BLaER1 treated with 17β-estradiol and CSF1 and Interleukin-3, amounts not matched to agents 10 nM and 100 nM (cell line): Measurements from ENCODE around the gene FAM9C.

Experiments
- H3K27ac ChIP-seq, 11 experiments: shearing (Covaris generic); formaldehyde crosslinking; 2 replicates each; pipeline ENCODE4 v1.8.1; 2022
- H3K27me3 ChIP-seq, 11 experiments: shearing (Covaris generic); formaldehyde crosslinking; 2 replicates each; pipeline ENCODE4 v1.8.1; 2022
- H3K36me3 ChIP-seq, 11 experiments: shearing (Covaris generic); formaldehyde crosslinking; 2 replicates each; pipeline ENCODE4 v1.8.1; 2022
- H3K4me1 ChIP-seq, 10 experiments: shearing (Covaris generic); formaldehyde crosslinking; 2 replicates each; pipeline ENCODE4 v1.8.1; 2022
- H3K4me2 ChIP-seq, 11 experiments: shearing (Covaris generic); formaldehyde crosslinking; 2 replicates each; pipeline ENCODE4 v1.8.1; 2022
- H3K4me3 ChIP-seq, 10 experiments: shearing (Covaris generic); formaldehyde crosslinking; 2 replicates each; pipeline ENCODE4 v1.8.1; 2022
- H3K9ac ChIP-seq, 11 experiments: shearing (Covaris generic); formaldehyde crosslinking; 2 replicates each; pipeline ENCODE4 v1.8.1; 2022
- H3K9me3 ChIP-seq, 11 experiments: shearing (Covaris generic); formaldehyde crosslinking; replicated peaks in 1 of 11; 2 replicates each; pipeline ENCODE4 v1.8.1; 2022
- H4K20me1 ChIP-seq, 11 experiments: shearing (Covaris generic); formaldehyde crosslinking; 2 replicates each; pipeline ENCODE4 v1.8.1; 2022
- Cebpa-rat ChIP-seq, 11 experiments: shearing (Covaris generic); IDR thresholded peaks; 2 replicates each; pipeline ENCODE4 v1.8.1; 2022

Gene FAM9C

DNA sequence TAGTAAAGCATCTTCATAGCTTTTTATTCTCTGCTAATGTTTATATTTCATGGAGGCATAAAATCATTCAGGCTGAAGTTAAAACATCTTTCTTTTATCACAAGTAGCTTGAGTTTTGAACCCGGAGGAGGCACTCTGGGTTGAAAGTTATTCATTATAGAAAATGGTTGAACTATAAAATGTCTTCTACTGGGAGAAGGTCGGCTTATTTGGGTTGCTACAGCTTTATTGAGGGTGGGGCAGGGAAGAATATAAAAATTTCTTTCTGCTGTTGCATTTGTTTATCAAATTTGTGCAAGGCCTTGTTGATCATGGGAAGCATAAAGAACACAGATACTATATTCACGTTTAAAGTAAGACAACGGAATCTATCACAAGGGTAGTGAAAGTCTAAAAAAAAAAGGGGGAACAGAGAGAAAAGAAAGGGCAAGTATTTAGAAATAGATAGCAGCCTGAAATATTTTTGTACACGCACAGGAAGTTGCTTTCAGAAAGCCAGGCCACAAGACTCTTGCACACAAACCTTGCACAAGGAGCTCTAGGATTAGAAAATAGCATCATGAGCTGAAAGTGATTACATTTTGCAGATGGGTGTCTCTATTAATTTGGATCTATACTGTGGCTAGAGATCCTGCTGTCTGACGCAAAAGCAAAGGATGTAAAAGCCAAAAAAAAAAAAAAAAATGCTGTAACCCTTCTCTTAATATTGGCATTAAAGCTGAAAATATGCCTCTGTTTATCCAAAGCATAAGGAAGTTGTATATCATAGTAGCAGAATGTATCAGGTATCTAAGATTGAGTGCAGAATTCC, 37.2 kb upstream of the FAM9C start:
- Histone ChIP-seq H3K9ac (peak overlapping the region; percentile 63 to 87 (median 80); a peak in 21 of 22 replicates), H3K4me1 (peaks cover 90 to 100% (median 99%) of the 10 kb centered on the region in 10 experiments), H3K36me3 (no peaks in the 10 kb centered on the region), H3K27ac (peak overlapping the region; percentile 72 to 99 (median 95)), H3K4me2 (peak overlapping the region; percentile 63 to 83 (median 74)), H3K4me3 (no peak overlapping the region), H3K9me3 (0 out of 22 replicates have a peak, but pooled peaks cover 0 to 8% (median 0%) of the 10 kb centered on the region in 11 experiments), H3K27me3 (no peaks in the 10 kb centered on the region; a peak in 1 of 22 replicates), H4K20me1 (no peaks in the 10 kb centered on the region)
- peak; percentile 58 to 100 (median 98); a peak in 20 of 22 replicates for TF ChIP-seq Cebpa-rat (IDR thresholded peaks at IDR 0.05)

DNA sequence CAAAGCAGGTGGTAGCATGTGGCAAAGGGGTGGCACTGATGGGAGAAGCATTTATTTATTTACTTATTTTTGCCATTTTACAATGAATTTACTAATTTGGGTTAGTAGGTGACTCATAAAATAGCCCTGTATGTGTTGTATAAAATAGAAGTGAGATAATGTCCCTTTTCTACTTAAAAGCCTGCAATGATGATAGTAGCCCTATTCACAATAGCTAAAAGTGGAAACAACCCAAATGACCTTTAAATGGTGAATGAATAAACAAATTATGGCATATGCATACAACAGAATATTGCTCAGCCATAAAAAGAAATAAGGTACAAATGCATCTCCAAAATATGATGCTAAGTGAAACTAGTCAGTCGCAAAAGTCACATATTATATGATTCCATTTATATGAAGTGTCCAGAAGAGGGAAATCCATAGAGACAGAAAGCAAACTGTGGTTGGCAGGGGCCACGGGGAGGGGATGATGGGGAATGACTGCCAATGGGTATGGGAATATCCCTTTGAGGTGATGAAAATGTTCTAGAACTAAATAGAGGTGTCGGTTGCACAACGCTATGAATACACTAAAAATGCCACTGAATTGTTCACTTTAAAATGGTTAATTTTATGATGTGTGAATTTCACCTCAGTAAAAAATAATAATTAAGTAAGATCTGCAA, 35.8 kb upstream of the FAM9C start:
- Histone ChIP-seq H3K4me2 (peak overlapping the region; percentile 63 to 83 (median 76)), H3K4me3 (no peak overlapping the region), H4K20me1 (no peaks in the 10 kb centered on the region), H3K9me3 (peaks cover 0 to 8% (median 0%) of the 10 kb centered on the region in 11 experiments; a peak in 2 of 22 replicates), H3K27me3 (no peaks in the 10 kb centered on the region), H3K9ac (peak overlapping the region in 10 of 11 experiments; percentile 73 to 87 (median 80); a peak in 20 of 22 replicates), H3K4me1 (peaks cover 90 to 100% (median 96%) of the 10 kb centered on the region in 10 experiments), H3K36me3 (no peaks in the 10 kb centered on the region), H3K27ac (peak overlapping the region; percentile 72 to 99 (median 95); a peak in 21 of 22 replicates)
- no peak for TF ChIP-seq Cebpa-rat (IDR thresholded peaks at IDR 0.05)

DNA sequence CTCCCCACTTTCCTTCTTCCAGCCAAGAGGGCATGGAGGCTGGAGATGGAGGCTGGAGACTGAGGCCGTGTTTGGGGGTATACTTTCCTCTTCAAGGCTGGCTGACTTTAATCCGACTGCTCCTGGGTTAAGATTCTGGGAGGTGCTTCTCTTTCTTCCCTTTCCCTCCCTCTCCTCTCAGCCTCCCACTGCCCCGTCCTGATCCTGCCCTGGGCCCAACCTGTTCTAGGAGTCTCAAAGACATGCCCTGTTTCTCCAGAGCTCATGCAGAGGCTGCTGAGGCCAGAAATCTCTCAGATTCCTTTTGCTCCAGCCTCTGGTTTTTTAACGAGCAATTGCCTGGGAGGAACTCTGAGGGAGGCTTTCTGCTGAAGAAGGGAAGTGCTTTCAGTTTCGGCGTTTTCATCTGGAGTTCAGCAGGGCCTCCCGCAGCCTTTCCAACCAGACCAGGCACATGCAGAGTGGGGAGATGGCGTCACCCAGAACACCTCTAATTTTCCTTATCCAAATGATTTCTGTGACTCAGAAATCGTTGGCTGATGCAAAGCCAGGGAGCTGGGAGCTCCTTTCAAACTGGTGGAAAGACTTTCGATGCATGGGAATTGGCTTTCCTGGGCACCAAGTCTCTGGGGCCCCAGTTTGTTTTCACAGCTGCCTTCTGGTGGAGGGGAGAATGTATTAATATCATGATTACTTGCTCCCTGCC, 34.5 kb upstream of the FAM9C start:
- peak overlapping the region; percentile 66 to 87 (median 80); a peak in 21 of 22 replicates for H3K9ac ChIP-seq
- peaks cover 89 to 100% (median 95%) of the 10 kb centered on the region in 10 experiments for H3K4me1 ChIP-seq
- peaks cover 0 to 6% (median 0%) of the 10 kb centered on the region in 11 experiments; a peak in 2 of 22 replicates for H3K9me3 ChIP-seq
- peak overlapping the region; percentile 63 to 83 (median 76) for H3K4me2 ChIP-seq
- H4K20me1 ChIP-seq, result no peaks in the 10 kb centered on the region
- H3K4me3 ChIP-seq, result peak overlapping the region in 2 of 10 experiments; percentile 18 to 41; a peak in 3 of 20 replicates
- H3K36me3 ChIP-seq, result no peaks in the 10 kb centered on the region
- no peaks in the 10 kb centered on the region for H3K27me3 ChIP-seq
- no peak for TF ChIP-seq Cebpa-rat (IDR thresholded peaks at IDR 0.05)
- peak overlapping the region; percentile 69 to 99 (median 95) for H3K27ac ChIP-seq

DNA sequence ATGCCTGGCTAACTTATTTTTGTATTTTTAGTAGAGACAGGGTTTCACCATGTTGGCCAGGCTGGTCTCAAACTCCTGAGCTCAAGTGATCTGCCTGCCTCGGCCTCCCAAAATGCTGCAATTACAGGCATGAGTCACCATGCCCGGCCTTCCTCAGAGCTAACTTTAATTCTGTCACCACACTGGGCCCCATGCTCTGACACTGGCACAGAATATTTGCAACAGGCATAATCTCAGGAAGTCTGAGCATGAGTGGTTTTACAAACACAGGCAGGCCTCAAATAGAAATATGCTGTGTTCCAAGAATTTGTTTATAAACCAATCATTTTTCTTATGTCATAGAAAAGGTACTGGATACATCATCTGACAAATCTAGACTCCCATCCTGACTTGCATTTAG, 32.7 kb upstream of the FAM9C start:
- H4K20me1 ChIP-seq, result no peaks in the 10 kb centered on the region
- H3K36me3 ChIP-seq, result no peaks in the 10 kb centered on the region
- H3K9me3 ChIP-seq, result peaks cover 0 to 19% (median 9%) of the 10 kb centered on the region in 11 experiments; a peak in 13 of 22 replicates
- peak overlapping the region in 10 of 11 experiments; percentile 20 to 83 (median 65); a peak in 20 of 22 replicates for H3K4me2 ChIP-seq
- peaks cover 72 to 82% (median 78%) of the 10 kb centered on the region in 10 experiments for H3K4me1 ChIP-seq
- H3K27ac ChIP-seq, result peak overlapping the region in 10 of 11 experiments; percentile 17 to 99 (median 93); a peak in 17 of 22 replicates
- no peaks in the 10 kb centered on the region for H3K27me3 ChIP-seq
- no peak for TF ChIP-seq Cebpa-rat (IDR thresholded peaks at IDR 0.05)
- H3K4me3 ChIP-seq, result no peak overlapping the region
- peak overlapping the region in 5 of 11 experiments; percentile 6 to 41 (median 32); a peak in 7 of 22 replicates for H3K9ac ChIP-seq

DNA sequence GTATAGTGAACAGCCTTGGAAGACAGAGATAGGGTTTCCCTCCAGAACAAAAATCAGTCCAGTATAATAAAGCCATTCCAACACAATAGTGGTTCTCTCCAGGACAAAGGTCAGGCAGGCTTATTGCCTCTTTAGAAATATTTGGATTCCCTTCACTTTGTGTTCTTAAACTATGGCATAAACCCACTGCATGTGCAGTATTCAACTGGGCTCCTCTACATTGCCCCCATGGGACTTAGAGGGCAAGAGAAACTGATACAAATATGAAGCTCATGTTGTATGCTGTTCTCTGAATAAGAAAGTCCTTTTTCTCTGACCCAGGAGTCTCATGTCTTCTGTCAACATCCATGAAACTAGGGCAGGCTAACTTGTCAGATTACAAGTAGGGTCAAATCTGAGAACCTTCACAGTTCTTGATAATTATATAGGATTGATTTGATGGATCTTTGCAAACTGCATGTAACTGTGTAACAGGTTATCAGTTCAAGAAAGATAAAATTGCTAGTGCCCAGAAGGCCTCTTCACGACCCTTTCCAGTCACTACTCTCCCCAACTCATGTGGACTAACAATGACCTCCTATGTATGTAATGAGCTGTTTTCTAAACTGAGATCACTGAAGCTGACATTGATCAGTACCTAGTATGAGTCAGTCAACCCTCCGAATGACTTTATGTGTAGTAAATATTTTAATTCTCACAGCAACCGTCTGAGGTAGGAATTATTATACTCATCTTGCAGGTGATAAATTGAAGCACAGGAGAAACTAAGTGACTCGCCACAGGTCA, 31.9 kb upstream of the FAM9C start:
- Histone ChIP-seq H3K4me2 (peak overlapping the region; percentile 9 to 83 (median 61); a peak in 19 of 22 replicates), H3K36me3 (no peaks in the 10 kb centered on the region), H3K9ac (peak overlapping the region in 3 of 11 experiments; percentile 1 to 39 (median 32); a peak in 3 of 22 replicates), H3K4me3 (no peak overlapping the region), H3K27ac (peak overlapping the region in 10 of 11 experiments; percentile 17 to 99 (median 93); a peak in 17 of 22 replicates), H4K20me1 (no peaks in the 10 kb centered on the region), H3K9me3 (peaks cover 5 to 26% (median 17%) of the 10 kb centered on the region in 11 experiments; a peak in 17 of 22 replicates), H3K4me1 (peaks cover 68 to 74% (median 70%) of the 10 kb centered on the region in 10 experiments), H3K27me3 (no peaks in the 10 kb centered on the region)
- TF ChIP-seq Cebpa-rat (IDR thresholded peaks at IDR 0.05), result no peak

DNA sequence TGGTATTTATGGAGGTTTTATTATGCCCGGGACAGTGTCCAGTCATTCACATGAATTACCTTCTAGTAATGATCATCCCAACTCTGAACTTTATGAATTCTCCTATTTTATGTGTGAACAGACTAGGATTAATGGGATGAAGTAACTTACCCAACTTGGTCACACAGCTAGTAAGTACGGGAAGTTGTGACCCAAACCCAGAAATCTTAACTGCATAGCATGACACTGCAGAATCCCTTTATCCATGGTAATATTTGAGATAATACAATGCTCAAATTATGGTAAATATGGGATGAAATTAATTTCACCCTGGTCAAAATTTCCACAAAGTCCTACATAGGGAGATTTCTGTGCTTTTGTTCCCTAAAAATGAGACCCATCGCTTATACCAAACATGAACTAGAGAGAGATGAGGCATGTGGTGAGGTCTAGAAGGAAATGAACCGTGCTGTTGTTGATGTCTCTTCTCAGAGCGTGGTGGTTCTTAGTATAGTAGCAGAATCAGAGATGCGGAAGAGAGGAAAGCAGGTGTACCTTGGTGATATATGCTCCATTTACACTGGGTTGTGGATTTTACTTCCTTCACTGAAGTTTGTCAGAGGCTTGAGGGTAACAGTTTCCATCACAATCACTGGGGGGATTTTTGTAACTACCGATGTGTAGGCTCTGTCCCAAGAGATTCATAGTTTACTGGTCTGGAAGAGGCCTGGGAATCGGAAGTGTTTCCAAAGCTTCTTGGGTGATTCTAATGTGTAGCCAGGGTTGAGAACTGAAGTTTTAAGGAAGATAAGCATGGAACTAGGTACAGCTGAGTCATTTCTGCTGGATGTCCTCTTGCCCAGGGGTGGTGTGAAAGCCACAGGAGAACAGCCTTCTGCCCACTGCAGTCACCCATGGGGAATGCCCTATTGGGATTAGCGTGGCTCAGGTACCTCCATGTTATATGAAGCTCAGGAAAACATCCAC, 30.2 kb upstream of the FAM9C start:
- Histone ChIP-seq H3K27ac (peak overlapping the region in 10 of 11 experiments; percentile 18 to 67 (median 52); a peak in 17 of 22 replicates), H3K9ac (peak overlapping the region in 1 of 11 experiments; percentile 20; a peak in 1 of 22 replicates), H4K20me1 (no peaks in the 10 kb centered on the region), H3K9me3 (peaks cover 12 to 40% (median 29%) of the 10 kb centered on the region in 11 experiments; a peak in 20 of 22 replicates), H3K27me3 (no peaks in the 10 kb centered on the region), H3K4me1 (peaks cover 50 to 64% (median 54%) of the 10 kb centered on the region in 10 experiments), H3K36me3 (no peaks in the 10 kb centered on the region), H3K4me2 (peak overlapping the region; percentile 43 to 73 (median 65)), H3K4me3 (no peak overlapping the region)
- no peak for TF ChIP-seq Cebpa-rat (IDR thresholded peaks at IDR 0.05)
